B cell (primary cell): ENCODE results near the gene SEL1L2. TPM values are rescaled to one million over a fixed set of nuclear protein-coding genes. Genes with fewer than 3 reads are reported as not detected.

ENCODE experiments used
- ATAC-seq: fragments of 200-7000 bp; cut with Tn5 transposase; one replicate; pipeline ENCODE4 v1.10.0; 2021; ENCODE audit warnings: low read depth, mild to moderate bottlenecking, moderate number of reproducible peaks, moderate library complexity
- CTCF ChIA-PET: fragments of 350-600 bp; sonication (Branson Sonifier 250); formaldehyde crosslinking; loops from one replicate; lab custom pipeline; 2021; ENCODE audit warnings: antibody characterized with exemption, inconsistent platforms; lab: Charles Lee
- POLR2A ChIA-PET: fragments of 350-600 bp; sonication (Branson Sonifier 250); formaldehyde crosslinking; loops from one replicate; lab custom pipeline; 2021; ENCODE audit warnings: antibody characterized with exemption; lab: Charles Lee
- DNase-seq: peaks from one replicate; pipeline ENCODE4 v3.0.0; 2013
- H2AFZ ChIP-seq: 2 replicates; pipeline ENCODE4 v1.6.1; 2012; ENCODE audit warnings: mild to moderate bottlenecking, low read depth, low read length; ENCODE audit not compliant: insufficient read depth, poor library complexity, severe bottlenecking
- H3K27ac ChIP-seq, 2 donors: 1 replicate in 1 of 2; 2 replicates in 1 of 2; pipeline ENCODE4 v1.5.1; 2012 to 2013; ENCODE audit warnings: low read length in 2 of 2, mild to moderate bottlenecking in 2 of 2, moderate library complexity in 1 of 2
- H3K27me3 ChIP-seq, 4 experiments: fragments of 200-600 bp in 1 of 4; sonication (generic) in 1 of 4; replicated peaks in 1 of 4; 1 replicate in 2 of 4; 2 replicates in 2 of 4; pipeline versions ENCODE4 v1.6.1 to v1.7.0; 2013 to 2016; ENCODE audit warnings: low read length in 3 of 4, mild to moderate bottlenecking in 2 of 4, mixed read lengths in 1 of 4, moderate library complexity in 1 of 4; ENCODE audit not compliant: insufficient read depth in 4 of 4, control insufficient read depth in 3 of 4; ENCODE audit errors: control extremely low read depth in 1 of 4
- H3K36me3 ChIP-seq, 2 experiments: replicated peaks in 1 of 2; 1 replicate in 1 of 2; 2 replicates in 1 of 2; pipeline versions ENCODE4 v1.6.1 to v1.7.1; 2013; ENCODE audit warnings: low read length in 1 of 2; ENCODE audit not compliant: insufficient read depth in 2 of 2, control insufficient read depth in 1 of 2; ENCODE audit errors: control extremely low read depth in 1 of 2, extremely low read depth in 1 of 2
- H3K4me1 ChIP-seq, 2 donors: fragments of 200-600 bp in 1 of 2; sonication (generic) in 1 of 2; 1 replicate in 1 of 2; 2 replicates in 1 of 2; pipeline versions ENCODE4 v1.5.1 to v1.6.1; 2013 to 2017; ENCODE audit warnings: low read length in 2 of 2; ENCODE audit not compliant: control insufficient read depth in 2 of 2, insufficient read depth in 2 of 2
- H3K4me2 ChIP-seq: replicated peaks from 2 replicates; pipeline ENCODE3; 2012; ENCODE audit warnings: mild to moderate bottlenecking, low read depth, low read length; ENCODE audit not compliant: poor library complexity, severe bottlenecking
- H3K4me3 ChIP-seq, 5 experiments: fragments of 200-600 bp in 1 of 5; sonication (generic) in 1 of 5; 1 replicate in 3 of 5; 2 replicates in 2 of 5; pipeline versions ENCODE4 v1.5.1 to v1.7.0; 2011 to 2016; ENCODE audit warnings: low read length in 4 of 5, mild to moderate bottlenecking in 4 of 5, low read depth in 2 of 5, control low read depth in 1 of 5, moderate library complexity in 1 of 5; ENCODE audit not compliant: insufficient read depth in 1 of 5; ENCODE audit errors: control extremely low read depth in 1 of 5, extremely low read depth in 1 of 5
- H3K79me2 ChIP-seq: fragments of 200-600 bp; sonication (generic); one replicate; pipeline ENCODE4 v1.6.0; 2016; ENCODE audit warnings: low read length; ENCODE audit not compliant: control insufficient read depth, insufficient read depth
- H3K9ac ChIP-seq: fragments of 200-600 bp; sonication (generic); 2 replicates; pipeline ENCODE4 v1.6.1; 2017; ENCODE audit warnings: mild to moderate bottlenecking, low read length, moderate library complexity
- H3K9me3 ChIP-seq, 3 donors: one replicate each; pipeline versions ENCODE4 v1.6.1 to v1.7.1; 2013; ENCODE audit warnings: low read length in 2 of 3; ENCODE audit not compliant: control insufficient read depth in 2 of 3, insufficient read depth in 1 of 3; ENCODE audit errors: control extremely low read depth in 1 of 3
- H4K20me1 ChIP-seq: 2 replicates; pipeline ENCODE4 v1.6.0; 2012; ENCODE audit warnings: mild to moderate bottlenecking, low read length; ENCODE audit not compliant: insufficient read depth, control insufficient read depth, poor library complexity, severe bottlenecking
- H3K27ac Mint-ChIP-seq: one replicate; pipeline ENCODE4 v1.8.0; 2021; ENCODE audit warnings: mixed read lengths
- H3K27me3 Mint-ChIP-seq: one replicate; pipeline ENCODE4 v1.8.0; 2021; ENCODE audit warnings: mixed read lengths
- H3K4me1 Mint-ChIP-seq: one replicate; pipeline ENCODE4 v1.8.0; 2021; ENCODE audit warnings: mixed read lengths
- H3K4me3 Mint-ChIP-seq: one replicate; pipeline ENCODE4 v1.8.0; 2021; ENCODE audit warnings: mixed read lengths
- H3K9me3 Mint-ChIP-seq: one replicate; pipeline ENCODE4 v1.8.0; 2022; ENCODE audit warnings: mixed read lengths; ENCODE audit not compliant: insufficient read depth
- EZH2 ChIP-seq: IDR thresholded peaks from 2 replicates; pipeline ENCODE4 v1.6.1; 2012; ENCODE audit warnings: borderline replicate concordance, low read depth, mild to moderate bottlenecking, moderate library complexity, low read length; ENCODE audit not compliant: insufficient read depth, poor library complexity, severe bottlenecking
- WGBS: methylation state at CpG from one replicate; pipeline ENCODE4 v1.1.5; 2013; ENCODE audit warnings: missing lambda C conversion rate; ENCODE audit not compliant: insufficient coverage; 5-methylcytosine and 5-hydroxymethylcytosine counted together
- intact Hi-C: fragments of 100-400 bp; cut with micrococcal nuclease; formaldehyde crosslinking; loops from one replicate; pipeline ENCODE4 v1.10.0; 2022
- polyA plus RNA-seq: library from polyadenylated mRNA; depleted of rRNA; stranded (reverse); fragments of >200 nt; gene quantifications from 2 replicates; pipeline ENCODE4 v1.2.3, GENCODE V29; 2012
- total RNA-seq, 2 donors: library from RNA; stranded (reverse); fragments of 120-200 nt in 1 of 2; gene quantifications; 1 replicate in 1 of 2; 2 replicates in 1 of 2; pipeline versions ENCODE4 v1.2.3 to v1.2.4, GENCODE V29; 2013 to 2022
- TF ChIP-seq, protein P1 (sequence below): fragments of 200-600 bp; IDR thresholded peaks from one replicate; pipeline ENCODE4 v1.8.0; 2022; ENCODE audit warnings: antibody characterized with exemption, mild to moderate bottlenecking

Gene SEL1L2
- total and polyA plus RNA-seq, 2 donors (not counting 1 experiment from before 2014, with no cell fraction given): not detected

DNA sequence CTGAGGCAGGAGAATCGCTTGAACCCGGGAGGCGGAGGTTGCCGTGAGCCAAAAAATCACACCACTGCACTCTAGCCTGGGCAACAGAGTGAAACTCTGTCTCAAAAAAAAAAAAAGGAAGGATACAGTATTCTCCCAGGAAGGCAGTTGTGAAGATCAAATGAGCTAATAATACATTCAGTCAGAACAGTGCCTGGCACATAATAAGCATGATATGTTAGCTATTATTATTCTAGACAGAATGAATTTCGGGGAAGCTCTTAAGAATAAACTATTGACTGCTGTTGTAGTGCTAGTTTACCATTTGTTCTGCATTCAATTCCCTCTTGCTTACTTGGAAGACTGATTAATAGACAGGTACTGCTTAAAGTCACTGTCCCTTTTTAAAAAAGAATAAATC lies 164.9 kb downstream of the SEL1L2 start:
- Histone ChIP-seq H3K9me3 (no peaks in the 10 kb centered on the region), H2AFZ (no peak overlapping the region), H3K27ac (no peak overlapping the region), H3K4me2 (no peak overlapping the region), H3K4me3 (no peak overlapping the region), H3K36me3 (no peaks in the 10 kb centered on the region), H4K20me1 (no peaks in the 10 kb centered on the region), H3K9ac (no peak overlapping the region), H3K27me3 (peaks cover 0 to 4% (median 0%) of the 10 kb centered on the region in 4 experiments), H3K4me1 (no peaks in the 10 kb centered on the region), H3K79me2 (no peaks in the 10 kb centered on the region)
- Mint-ChIP-seq H3K9me3 (no peaks in the 10 kb centered on the region), H3K27ac (no peak overlapping the region), H3K27me3 (peaks cover 8% of the 10 kb centered on the region), H3K4me3 (no peak overlapping the region), H3K4me1 (no peaks in the 10 kb centered on the region)
- no peak for DNase-seq
- 100% methylated on average over 1 of the region's 5 CpGs for WGBS
- TF ChIP-seq EZH2: no peak
- TF ChIP-seq, protein P1, sequence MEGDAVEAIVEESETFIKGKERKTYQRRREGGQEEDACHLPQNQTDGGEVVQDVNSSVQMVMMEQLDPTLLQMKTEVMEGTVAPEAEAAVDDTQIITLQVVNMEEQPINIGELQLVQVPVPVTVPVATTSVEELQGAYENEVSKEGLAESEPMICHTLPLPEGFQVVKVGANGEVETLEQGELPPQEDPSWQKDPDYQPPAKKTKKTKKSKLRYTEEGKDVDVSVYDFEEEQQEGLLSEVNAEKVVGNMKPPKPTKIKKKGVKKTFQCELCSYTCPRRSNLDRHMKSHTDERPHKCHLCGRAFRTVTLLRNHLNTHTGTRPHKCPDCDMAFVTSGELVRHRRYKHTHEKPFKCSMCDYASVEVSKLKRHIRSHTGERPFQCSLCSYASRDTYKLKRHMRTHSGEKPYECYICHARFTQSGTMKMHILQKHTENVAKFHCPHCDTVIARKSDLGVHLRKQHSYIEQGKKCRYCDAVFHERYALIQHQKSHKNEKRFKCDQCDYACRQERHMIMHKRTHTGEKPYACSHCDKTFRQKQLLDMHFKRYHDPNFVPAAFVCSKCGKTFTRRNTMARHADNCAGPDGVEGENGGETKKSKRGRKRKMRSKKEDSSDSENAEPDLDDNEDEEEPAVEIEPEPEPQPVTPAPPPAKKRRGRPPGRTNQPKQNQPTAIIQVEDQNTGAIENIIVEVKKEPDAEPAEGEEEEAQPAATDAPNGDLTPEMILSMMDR: no peak
- no peak for ATAC-seq
- intact Hi-C loops: no loop called here
- POLR2A ChIA-PET: no interaction called here
- CTCF ChIA-PET: interaction anchor here (0.5 to 2.1 kb wide), 2 partner anchors 10 to 695 kb away, joined by 3 to 8 read pairs; no protein-coding TSS in a partner anchor

DNA sequence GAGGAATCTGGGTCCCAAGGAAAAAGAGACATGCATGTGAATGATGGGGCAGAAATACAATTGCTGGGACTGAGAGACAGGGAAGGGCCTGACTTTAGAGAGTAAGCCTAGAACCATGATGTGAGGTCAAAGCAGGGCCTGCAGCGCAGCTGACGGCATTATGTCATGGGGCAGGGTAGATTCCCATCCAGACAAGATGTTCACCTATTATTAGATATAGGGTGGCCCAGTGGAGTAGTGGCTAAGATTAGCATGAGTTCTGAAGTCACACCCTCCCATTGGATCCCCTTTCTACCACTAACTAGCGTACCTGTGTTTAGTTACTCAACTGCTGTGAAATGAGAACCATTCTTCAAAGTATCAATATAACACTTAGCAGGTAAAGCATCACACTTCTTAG lies 166.0 kb downstream of the SEL1L2 start:
- TF ChIP-seq, protein P1: no peak
- no peak for TF ChIP-seq EZH2
- intact Hi-C loops: no loop called here
- no peaks in the 10 kb centered on the region for H4K20me1 ChIP-seq
- H3K4me1 ChIP-seq: no peaks in the 10 kb centered on the region
- H3K27me3 ChIP-seq: peaks cover 0 to 4% (median 0%) of the 10 kb centered on the region in 4 experiments
- no peak overlapping the region for H2AFZ ChIP-seq
- H3K27ac ChIP-seq: no peak overlapping the region
- H3K36me3 ChIP-seq: no peaks in the 10 kb centered on the region
- Mint-ChIP-seq H3K27me3 (peaks cover under 1% of the 10 kb centered on the region), H3K9me3 (no peaks in the 10 kb centered on the region), H3K27ac (no peak overlapping the region), H3K4me3 (no peak overlapping the region), H3K4me1 (no peaks in the 10 kb centered on the region)
- H3K9me3 ChIP-seq: no peaks in the 10 kb centered on the region
- DNase-seq: no peak
- ChIA-PET POLR2A (no interaction called here), CTCF (interaction anchor here (2.1 kb wide), 1 partner anchor 9 kb away, joined by 8 read pairs; no protein-coding TSS in a partner anchor)
- no peak overlapping the region for H3K4me3 ChIP-seq
- no peak overlapping the region for H3K4me2 ChIP-seq
- no peak overlapping the region for H3K9ac ChIP-seq
- ATAC-seq: no peak
- no peaks in the 10 kb centered on the region for H3K79me2 ChIP-seq
- WGBS: no CpG with 5 or more reads among the region's 3 CpGs
